Stimulated activated CD4-positive, alpha-beta T cell treated with anti-CD3 and anti-CD28 coated beads, Interleukin-15, amount 100 ng/mL, for 48 hours (primary cell): Measurements from ENCODE around the gene KLHL29.

ENCODE experiments used
- DNase-seq, 2 donors: peaks; one replicate each; pipeline ENCODE4 v3.0.0-alpha.2; 2020; ENCODE audit warnings: low read depth in 2 of 2

KLHL29 gene

DNA sequence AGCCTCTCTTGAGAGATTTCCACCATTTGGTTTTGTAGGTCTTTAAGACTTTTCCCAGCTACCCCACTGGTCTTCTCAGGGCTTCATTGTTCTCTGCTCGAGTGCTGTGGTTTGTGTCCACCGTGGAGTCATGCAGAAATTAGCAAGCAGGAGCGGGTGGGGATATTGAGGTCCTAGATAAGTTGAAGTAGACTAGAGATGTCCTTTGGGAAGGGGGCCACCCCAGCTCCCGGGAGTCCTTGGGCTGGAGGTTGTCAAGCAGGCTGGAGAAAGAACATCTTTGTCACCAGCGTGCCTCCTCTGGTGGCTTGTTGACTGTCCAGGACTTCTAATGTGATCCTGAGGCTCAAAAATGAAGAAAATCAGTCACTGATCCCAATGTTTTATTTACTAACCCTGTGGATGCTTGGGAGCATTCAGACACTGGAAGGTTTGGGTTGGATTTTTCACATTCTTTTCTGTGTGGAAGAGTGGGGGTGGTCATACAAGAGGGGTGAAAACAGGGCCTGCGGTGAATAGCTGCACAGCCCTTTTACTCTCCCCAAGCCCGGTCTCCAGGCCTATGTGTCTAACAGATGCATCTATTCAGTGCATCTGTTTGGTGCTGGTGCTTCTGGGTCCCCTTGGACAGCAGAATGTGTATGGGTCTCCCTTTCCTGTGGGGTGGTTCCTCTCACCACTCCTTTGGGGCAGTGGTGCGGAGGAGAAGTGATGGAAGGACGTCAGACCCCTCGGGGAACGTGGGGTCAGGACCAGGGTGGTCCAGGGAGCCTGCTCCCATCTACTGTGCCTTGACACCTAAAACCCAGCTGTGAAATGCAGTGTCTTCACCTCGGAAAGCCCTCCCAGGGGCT lies 208.1 kb downstream of the KLHL29 start:
- DNase-seq, result no peak

DNA sequence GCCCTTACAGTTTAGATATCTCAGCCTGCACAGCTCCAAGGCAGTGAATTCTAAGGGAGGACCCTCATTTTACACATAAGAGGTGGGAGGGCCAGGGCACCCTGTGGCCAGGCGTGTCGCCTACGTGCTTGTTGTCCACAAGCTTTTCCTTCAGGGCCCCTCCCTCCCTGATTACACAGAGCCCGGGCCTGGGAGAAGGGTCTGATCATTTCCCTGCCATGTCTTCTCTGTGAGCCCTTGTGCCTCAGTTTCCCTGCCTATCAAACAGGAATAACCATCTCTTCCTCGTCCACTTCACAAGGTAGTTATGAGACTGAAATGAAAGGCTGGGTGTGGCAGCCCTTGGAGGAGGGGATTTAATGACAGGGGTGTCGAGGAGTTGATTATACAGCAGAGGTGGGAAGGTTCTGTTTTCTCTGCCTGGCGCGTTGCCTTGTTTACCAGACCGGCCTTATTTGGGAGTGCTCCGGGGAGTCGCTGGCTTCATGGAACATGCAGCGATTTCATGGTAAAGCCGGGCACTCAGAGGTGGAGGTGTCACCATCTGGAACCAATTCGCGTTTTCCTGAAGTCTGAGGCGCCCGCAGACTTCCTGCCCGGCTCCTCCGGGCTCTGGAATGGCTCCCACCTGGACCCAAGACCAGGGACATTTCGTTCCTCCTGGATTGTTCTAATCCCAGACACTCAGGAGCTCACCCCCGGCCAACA lies 208.9 kb downstream of the KLHL29 start:
- DNase-seq, result no peak

DNA sequence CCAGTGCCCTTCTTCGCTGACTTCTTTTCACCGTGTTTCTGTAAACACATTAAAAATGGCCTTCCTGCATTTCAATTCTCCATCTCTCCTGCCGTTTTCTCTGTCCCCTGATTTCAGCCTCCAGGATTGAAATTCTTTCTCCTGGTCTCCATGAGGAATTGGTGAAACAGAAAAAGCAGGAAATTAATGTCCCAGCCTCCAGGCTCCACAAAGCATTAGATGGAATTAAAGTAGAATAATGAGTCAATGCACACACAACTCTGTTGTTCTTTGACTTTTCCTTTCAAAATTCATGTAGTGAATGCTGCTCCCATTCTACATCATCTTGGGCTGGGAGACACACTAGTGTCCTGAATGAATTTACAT lies 209.5 kb downstream of the KLHL29 start:
- no peak for DNase-seq

DNA sequence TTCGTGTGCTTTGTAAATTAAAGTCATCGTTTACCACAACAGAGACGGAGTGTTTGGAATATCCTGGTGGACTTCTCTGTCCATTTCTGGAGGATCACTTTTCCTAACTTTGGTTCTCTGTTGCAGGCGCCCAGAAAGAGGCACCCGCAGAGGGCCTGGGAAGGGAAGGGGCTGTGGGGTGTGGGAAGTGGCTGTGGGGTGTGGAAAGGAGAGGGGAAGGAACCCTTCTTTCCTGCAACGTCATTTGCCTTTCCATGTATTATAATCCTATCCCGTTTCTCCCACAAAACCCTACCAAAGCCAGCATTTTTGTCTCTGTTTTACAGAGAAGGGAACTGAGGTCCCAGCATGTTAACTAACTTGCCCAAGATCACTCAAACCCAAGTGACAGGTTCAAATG lies 210.0 kb downstream of the KLHL29 start:
- no peak for DNase-seq

DNA sequence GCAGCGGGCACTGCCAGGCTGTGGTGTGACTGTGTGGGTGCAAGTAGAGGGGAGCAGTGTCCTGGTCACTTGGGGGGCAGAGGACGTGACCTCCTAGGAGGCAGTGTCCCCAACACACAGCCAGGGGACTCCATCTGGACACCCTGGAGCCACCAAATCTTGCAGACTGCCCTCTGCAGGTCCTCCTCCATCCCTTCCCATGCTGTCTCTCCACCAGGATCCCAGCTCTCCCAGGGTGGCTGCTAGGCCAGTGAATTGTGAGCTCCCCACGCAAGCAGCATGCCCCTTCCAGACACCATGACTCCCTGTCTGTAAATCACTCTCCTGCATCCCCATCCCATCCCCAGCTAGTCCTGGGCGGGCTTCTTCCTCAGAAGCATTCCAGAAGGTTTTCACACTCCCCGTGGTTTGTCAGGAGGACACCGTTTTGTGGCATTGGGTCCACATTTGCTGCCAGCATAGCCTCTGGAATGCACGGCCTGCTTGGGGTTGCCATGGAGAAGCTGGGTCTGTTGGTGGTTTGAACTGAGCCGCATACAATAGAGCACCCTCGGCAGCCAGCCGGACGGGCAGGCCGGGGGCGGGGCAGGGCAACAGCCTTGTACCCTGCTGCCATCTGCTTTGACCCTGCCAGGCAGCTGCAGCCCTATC lies 210.7 kb downstream of the KLHL29 start:
- DNase-seq, result no peak

DNA sequence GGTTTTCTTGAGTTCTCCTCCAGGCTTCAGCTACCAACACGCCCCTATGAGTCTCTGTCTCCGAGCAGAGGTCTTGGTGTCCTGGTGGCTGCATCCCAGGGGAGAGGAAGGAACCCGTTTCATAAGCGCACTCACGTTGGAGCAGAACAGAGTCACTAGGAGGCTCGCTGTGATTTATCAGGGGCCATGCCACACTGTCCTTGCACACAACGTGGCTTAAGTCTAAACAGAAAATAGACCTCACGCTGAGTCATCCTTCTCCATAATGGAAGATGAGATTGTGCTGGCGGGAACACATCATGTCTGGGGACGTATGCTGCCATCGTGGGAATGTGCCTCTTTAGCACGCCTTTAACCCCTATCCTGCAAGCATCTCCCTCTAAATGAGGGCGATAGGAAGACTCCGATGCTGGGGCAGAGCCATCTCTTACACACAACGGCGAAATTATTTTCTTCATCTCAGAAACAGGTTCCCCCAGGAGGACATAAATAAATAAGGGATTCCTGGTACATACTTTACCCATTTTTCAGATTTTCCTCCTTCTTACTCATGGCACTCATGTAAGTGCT lies 211.4 kb downstream of the KLHL29 start:
- no peak for DNase-seq

DNA sequence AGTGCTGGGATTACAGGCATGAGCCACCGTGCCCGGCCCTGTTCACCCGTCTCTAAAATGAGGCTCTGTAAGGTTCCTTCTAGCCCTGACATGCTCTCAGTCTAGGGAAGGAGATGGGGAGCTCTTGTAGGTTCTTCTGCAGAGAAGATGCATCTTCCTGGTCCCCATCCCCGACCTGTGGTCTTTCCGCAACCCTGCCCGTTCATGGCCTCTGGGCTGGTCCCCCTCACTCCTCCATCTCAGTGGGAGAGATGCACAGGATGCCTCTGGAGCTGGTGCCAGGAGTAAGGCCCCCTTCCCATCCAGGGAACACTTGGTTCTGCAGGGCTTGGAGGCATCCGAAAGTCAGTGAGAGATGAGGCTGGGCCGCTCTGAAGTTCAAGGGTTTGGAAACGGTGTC lies 212.7 kb downstream of the KLHL29 start:
- no peak for DNase-seq

DNA sequence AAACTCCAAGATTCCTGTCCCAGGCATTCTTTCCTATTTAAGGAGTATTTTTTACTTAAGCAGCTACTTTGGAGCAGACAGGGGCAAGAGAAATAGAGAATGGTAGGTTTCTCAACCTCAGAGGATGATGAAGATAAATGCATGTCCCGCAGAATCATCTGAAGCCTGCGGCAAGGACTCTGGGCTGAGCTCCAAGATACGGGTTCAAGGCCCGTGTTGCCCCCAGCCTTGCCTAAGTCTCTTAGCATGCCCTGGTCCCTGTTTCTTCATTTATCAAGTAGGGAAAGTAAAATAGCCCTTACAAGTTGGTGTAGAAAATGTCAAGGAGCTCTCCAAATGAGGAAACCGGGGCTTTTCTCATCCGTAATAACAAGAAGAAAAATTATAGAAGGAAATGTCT lies 214.0 kb downstream of the KLHL29 start:
- DNase-seq, result no peak

DNA sequence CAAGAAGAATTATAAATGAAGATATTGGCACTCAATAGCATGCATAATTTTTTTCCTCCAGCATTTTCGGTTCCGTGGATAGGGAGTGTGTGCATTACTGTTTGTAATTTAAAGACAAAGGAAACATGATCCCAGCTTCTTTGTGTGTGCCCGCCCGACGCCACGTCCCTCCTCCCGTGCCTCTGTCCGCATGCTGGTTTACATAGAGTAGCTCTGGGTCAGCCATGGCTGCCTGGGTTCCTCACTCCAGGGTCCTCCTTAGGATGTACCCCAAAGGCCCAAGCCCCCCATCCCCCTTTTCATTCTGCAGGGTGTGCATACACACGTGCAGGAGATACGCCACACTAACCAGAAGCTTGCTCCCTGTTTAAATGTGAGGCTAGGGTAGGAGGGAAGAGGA lies 214.7 kb downstream of the KLHL29 start:
- no peak for DNase-seq

DNA sequence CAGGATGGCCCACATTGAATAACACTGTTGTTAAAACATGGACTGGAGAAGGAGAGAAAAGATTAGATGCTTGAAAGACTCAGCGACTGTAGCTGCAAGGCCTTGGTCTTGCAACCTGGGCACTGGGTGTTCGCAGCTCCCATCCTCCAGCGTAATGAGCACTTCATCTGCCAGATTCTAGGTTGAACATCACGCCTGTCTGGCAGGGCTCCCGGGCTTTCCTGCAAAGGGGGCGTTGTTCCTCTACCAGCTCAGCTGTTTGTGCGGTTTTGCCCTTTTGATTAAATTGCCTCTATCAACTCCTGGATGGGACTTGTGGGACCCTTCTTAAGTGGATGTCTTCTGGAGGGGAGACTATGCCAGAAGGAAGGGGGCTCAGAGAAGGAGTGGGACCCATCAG lies 215.4 kb downstream of the KLHL29 start:
- no peak for DNase-seq

DNA sequence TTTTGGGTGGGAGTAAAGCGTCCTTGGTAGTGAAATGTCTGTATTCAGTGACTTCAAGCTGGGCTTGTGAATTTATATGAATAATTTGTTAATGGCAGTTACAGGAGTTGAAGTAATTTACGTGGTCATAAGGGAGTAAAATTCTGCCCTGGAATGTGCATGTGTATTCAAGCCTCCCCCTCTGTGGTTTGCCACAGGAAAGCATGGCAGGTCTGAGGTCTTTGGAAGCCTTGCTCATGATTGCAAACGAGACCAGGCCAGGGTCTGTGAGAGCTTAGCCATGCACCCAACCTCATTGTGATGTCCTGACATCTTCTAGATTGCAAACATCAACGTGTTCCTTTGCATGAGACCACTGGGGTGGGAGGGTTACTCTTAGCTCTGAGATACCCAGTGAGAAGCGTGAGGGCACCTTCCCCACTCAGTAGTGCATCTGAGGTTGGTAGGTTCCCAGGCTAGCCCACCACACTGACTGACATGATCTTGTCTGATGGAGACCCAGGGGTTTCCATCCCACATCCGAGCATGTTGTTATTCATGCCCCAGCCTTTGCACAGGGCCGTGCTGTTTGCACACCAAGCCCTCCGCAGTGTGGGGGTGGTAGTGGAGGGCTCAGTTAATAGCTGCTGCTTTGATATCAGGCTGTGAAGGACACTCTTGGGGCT lies 216.5 kb downstream of the KLHL29 start:
- no peak for DNase-seq

DNA sequence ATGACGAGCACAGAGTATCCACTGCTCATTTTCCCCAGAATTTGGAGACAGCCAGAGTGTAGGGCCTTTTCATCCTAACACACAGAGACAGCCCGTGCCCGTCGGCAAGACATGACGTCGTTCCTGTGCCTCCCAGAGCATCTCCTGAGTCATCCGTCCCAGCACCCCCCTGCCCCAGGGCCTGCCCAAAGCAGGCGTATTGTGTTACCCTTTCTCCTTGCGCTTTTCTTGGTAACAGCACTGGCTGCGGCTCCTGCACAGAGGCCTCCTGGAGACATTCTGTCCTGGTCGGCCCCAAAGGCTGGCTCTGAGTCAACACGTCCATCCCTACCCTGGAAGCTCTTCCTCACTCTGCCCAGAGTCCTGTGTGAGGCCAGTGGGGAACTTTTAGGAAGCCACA lies 217.1 kb downstream of the KLHL29 start:
- no peak for DNase-seq

DNA sequence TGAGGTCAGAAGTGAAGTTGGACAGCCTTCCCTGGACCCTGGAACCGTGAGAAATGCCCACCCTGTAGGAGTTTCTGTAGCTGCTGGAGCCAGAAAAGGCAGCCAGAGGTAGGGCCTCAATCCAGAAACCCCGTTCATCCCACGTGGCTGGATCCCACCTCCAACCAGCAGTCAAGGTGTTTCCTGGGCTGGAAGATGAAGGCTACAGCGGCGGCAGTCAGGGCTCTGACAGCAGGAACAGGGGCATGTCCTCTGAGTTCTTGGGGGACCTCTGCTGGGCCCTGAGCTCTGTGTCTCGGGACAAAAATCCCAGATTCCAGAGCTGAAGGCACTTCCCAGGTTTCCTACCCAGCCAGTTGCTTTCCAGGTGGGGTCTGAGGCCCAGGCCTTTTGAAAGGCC lies 218.2 kb downstream of the KLHL29 start:
- DNase-seq, result no peak

DNA sequence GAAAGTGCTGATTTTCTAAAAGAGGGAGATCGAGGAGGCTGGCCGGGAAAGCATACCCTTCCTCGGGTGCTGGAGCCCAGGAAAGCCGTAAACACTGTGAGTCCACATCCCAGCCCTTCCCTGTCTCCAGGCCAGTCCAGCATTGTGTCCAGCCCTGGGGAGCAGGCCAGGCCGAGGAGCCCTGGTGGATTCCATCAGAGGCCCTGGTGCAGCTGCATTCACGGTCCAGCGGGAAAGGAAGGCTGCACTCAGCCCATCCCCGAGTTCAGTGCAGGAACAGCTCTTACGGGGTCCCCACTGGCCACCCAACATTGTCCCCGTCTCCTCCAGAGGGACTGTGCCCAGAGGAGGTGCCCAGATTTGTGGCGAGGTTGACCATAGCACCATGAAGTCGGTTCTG lies 218.6 kb downstream of the KLHL29 start:
- no peak for DNase-seq

DNA sequence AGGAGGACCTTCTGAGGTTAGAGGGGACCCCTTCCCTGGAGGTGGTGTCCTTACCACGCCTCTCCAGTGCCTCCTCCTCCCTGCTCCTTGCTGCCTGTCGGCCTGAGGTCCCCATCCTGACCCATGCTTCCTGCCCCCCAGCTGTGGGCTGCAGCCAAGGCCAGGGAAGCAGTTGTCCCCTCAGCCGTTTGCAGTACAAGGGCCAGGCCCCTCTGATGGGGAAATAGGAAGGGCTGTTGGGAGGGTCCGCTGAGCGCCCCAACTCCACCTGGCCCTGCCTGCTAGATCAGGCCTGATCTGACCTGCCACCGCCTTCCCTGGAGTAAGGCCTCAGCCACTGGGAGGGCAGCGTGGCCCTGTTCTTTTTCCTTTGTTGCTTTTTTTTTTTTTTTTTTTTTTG lies 219.8 kb downstream of the KLHL29 start:
- DNase-seq, result no peak

DNA sequence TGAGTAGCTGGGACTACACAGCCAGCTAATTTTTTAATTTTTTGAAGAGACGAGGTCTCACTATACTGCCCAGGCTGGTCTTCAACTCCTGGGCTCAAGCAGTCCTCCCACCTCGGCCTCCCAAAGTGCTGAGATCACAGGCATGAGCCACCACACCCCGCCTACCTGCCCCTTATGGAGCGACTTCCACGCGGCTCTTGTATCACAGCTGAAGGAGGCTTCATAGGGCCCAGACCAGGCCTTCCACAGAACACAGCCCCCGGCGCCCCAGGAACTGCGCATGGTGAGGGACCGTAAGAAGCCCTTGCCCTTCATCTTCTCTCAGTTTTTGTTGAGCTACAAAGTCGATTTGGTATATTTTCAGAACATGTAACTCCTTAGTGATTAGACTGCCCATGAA lies 220.3 kb downstream of the KLHL29 start:
- no peak for DNase-seq

DNA sequence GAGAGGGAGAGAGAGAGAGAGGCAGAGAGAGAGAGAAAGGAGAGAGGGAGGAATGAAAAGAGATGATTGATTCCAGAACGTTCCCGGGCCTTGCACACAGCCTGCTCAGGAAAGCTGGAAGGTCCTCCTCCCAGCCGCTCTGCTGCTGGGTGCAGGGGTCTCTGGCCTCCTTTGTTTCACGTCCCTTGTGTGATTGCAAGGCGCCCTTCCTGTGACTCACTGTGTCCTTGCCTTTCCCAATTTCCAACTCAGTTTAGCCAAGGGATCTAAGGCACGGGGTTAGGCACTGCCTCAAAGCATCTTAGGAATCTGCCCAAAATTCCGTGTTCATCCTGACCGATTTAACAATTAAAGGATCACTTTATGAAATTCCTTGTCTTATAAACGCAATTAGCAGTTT lies 221.2 kb downstream of the KLHL29 start:
- no peak for DNase-seq

DNA sequence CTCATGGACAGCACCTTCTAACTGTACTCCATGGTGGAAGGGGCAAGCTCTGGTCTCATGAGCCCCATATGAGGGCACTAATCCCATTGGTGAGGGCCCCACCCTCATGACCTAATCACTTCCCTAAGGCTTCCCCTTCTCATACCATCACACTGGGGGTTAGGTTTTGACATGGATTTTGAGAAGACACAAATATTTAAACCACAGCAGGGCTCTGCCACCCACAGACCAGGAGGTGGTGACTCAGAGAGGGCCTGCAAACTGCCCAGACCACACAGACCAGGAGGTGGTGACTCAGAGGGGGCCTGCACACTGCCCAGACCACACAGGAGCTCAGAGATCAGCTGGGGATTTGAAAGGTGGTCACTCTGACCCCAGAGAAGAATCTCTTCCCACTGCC lies 222.0 kb downstream of the KLHL29 start:
- no peak for DNase-seq

DNA sequence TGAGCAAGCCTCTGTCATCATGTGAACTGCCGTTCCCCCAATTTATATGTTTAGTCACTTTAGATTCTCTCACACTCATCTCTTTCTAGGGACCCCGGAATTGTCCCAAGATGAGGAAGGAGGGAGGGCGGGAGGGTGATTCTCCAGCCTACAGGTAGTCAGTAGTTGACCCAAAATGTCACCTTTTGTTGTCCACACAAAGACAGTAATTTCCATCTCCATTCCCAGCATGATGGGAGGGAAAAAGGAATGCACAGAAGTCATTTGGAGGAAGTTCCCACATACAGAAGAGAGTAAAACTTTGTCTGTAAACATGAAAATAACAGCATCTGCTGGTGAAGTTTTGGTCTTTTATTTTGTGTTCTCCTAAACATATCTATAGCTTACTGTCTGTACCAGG lies 222.9 kb downstream of the KLHL29 start:
- no peak for DNase-seq

DNA sequence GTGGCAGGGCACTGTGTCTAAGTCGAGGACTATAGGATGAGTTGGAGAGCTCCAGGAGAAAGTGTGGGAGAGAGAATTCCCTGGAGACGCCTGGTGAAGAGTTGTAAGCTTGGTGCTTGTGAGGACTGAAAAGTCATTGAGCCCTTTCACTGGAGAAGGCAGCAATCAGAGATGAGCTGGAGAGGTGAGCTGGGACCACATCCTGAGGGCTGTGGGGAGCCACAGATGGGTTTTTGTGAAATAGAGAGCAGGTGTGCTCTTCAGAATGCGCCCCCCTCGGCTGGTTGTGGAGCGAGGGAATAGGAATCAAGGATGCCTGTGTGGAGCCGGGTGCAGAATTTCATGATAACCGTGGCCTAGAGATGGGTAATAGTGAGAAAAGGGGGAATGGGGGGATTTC lies 224.3 kb downstream of the KLHL29 start:
- no peak for DNase-seq

DNA sequence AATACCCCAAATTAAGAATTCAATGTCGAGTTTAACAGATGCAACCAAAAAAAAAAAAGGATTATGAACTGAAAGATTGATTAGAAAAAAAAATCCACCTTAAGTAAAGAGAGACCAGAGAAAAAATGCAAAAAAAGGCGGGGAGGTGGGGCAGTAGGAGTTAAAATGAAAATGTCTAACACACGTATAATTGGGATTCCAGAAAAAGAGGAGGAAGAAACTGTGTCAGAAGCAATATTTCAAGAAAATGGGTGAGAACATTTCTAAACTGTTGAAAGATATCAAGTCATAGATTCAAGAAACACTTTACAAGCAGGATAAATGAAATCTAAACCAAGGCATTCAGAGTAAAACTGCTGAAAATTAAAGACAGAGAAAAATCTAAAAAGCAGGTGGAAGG lies 226.9 kb downstream of the KLHL29 start:
- DNase-seq, result no peak

DNA sequence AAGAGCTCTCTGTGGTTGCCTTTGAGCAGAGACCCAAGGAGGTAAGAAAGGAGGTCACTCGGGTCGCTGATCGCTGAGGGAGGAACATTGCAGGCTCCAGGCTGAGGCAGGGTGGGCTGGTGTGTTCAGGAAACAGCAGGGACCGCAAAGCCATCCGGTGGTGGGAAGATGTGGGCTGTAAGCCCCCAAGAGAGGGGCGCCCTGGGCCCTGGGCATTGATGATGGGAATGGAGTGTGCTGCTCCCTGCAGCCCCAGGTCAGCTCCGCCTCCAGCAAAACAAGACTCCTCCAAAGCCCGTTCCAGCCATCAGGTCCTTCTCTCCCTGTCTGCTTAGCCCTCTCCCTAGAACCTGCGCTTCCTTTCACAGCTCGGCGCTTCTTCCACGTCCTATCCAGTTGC lies 229.7 kb downstream of the KLHL29 start:
- DNase-seq, result no peak
